A549 (cell line): ENCODE results near the gene KCNF1. TPM values are rescaled to one million over a fixed set of nuclear protein-coding genes. Genes with fewer than 3 reads are reported as not detected.

Experiments
- ATAC-seq, 2 experiments: fragments of 200-7000 bp in 1 of 2; fragments of >200 bp in 1 of 2; cut with Nextera tagmentation in 1 of 2; cut with Tn5 transposase in 1 of 2; 3 replicates each; pipeline versions ENCODE4 v1.8.0 to v1.9.1; 2018 to 2020; ENCODE audit warnings: mild to moderate bottlenecking in 1 of 2, moderate library complexity in 1 of 2
- CTCF ChIA-PET: fragments of 300-600 bp; sonication (Branson Sonifier 250); formaldehyde crosslinking; extraction: SDS; loops from one replicate; lab custom pipeline; 2021; ENCODE audit warnings: antibody characterized with exemption, inconsistent platforms; lab: Yijun Ruan, JAX
- POLR2A ChIA-PET: fragments of 350-600 bp; formaldehyde crosslinking; extraction: SDS; loops from one replicate; lab custom pipeline; 2021; ENCODE audit warnings: antibody characterized with exemption, inconsistent platforms; lab: Yijun Ruan, JAX
- DNase-seq, 2 experiments: peaks; one replicate each; pipeline versions ENCODE4 v3.0.0 to v3.0.0-alpha.2; 2011 to 2016; ENCODE audit warnings: low read depth in 1 of 2, low spot score in 1 of 2
- FAIRE-seq: peaks from 2 replicates; lab custom pipeline; 2011; peaks lifted over from hg19 to GRCh38; lab: Jason Lieb, UNC
- H3K27ac ChIP-seq, 2 experiments: fragments of >200 bp; sonication (Bioruptor Twin); formaldehyde crosslinking; 3 replicates each; pipeline ENCODE4 v1.5.1; 2016 to 2017
- H3K4me1 ChIP-seq: fragments of >200 bp; sonication (Bioruptor Twin); formaldehyde crosslinking; 3 replicates; pipeline ENCODE4 v1.6.1; 2016
- H3K4me2 ChIP-seq: fragments of >200 bp; sonication (Bioruptor Twin); formaldehyde crosslinking; 3 replicates; pipeline ENCODE4 v1.6.1; 2016
- H3K4me3 ChIP-seq: fragments of >200 bp; sonication (Bioruptor Twin); formaldehyde crosslinking; 3 replicates; pipeline ENCODE4 v1.5.1; 2016
- H3K9me3 ChIP-seq: fragments of >200 bp; sonication (Bioruptor Twin); formaldehyde crosslinking; 3 replicates; pipeline ENCODE4 v1.6.1; 2016
- BCL3 ChIP-seq: fragments of >200 bp; sonication (Bioruptor Twin); formaldehyde crosslinking; IDR thresholded peaks from 3 replicates; pipeline ENCODE4 v1.6.1; 2016
- CBX2 ChIP-seq: fragments of 200-600 bp; sonication (generic); IDR thresholded peaks from 2 replicates; pipeline ENCODE4 v1.6.1; 2016; ENCODE audit warnings: low read depth, mild to moderate bottlenecking, borderline replicate concordance
- CHD4 ChIP-seq: fragments of 200-600 bp; sonication (generic); IDR thresholded peaks from 2 replicates; pipeline ENCODE4 v1.6.1; 2016; ENCODE audit warnings: antibody characterized with exemption, mild to moderate bottlenecking, borderline replicate concordance
- EHF ChIP-seq: fragments of 250-450 bp; sonication (Bioruptor Pico); IDR thresholded peaks from 2 replicates; pipeline ENCODE4 v1.5.0; 2020; ENCODE audit warnings: mild to moderate bottlenecking
- EHMT2 ChIP-seq: fragments of 200-600 bp; sonication (generic); IDR thresholded peaks from 2 replicates; pipeline ENCODE4 v1.6.1; 2016; ENCODE audit warnings: antibody characterized with exemption, low read depth, mild to moderate bottlenecking, moderate library complexity
- ESRRA ChIP-seq: fragments of 150-350 bp; IDR thresholded peaks from 2 replicates; pipeline ENCODE4 v1.6.1; 2014; ENCODE audit warnings: mild to moderate bottlenecking, low read length, borderline replicate concordance
- HMGXB4 ChIP-seq: fragments of 250-450 bp; sonication (Bioruptor Pico); IDR thresholded peaks from 2 replicates; pipeline ENCODE4 v1.5.0; 2021; ENCODE audit warnings: mild to moderate bottlenecking, moderate library complexity, borderline replicate concordance
- HOXB13 ChIP-seq: fragments of 250-450 bp; sonication (Bioruptor Pico); IDR thresholded peaks from 2 replicates; pipeline ENCODE4 v1.5.0; 2020; ENCODE audit warnings: low read depth, mild to moderate bottlenecking, moderate library complexity
- JUNB ChIP-seq: fragments of >200 bp; sonication (Bioruptor Twin); formaldehyde crosslinking; IDR thresholded peaks from 2 replicates; pipeline ENCODE4 v1.6.1; 2016
- MAZ ChIP-seq: fragments of 150-350 bp; IDR thresholded peaks from 2 replicates; pipeline ENCODE4 v1.6.1; 2014; ENCODE audit warnings: antibody characterized with exemption, low read depth, low read length, borderline replicate concordance
- NPAS2 ChIP-seq: fragments of 250-450 bp; sonication (Bioruptor Pico); IDR thresholded peaks from 2 replicates; pipeline ENCODE4 v1.8.0; 2022; ENCODE audit warnings: mild to moderate bottlenecking, moderate library complexity, borderline replicate concordance
- NR3C1 ChIP-seq: fragments of >200 bp; sonication (Bioruptor Twin); formaldehyde crosslinking; IDR thresholded peaks from 3 replicates; pipeline ENCODE4 v1.6.1; 2017
- RARB ChIP-seq: fragments of 250-450 bp; sonication (Bioruptor Pico); IDR thresholded peaks from 2 replicates; pipeline ENCODE4 v1.8.0; 2021; ENCODE audit warnings: mild to moderate bottlenecking, moderate library complexity
- RFX5 ChIP-seq: fragments of 450-650 bp; IDR thresholded peaks from 2 replicates; pipeline ENCODE4 v1.7.1; 2014; ENCODE audit warnings: antibody characterized with exemption, mild to moderate bottlenecking, moderate library complexity
- RNF2 ChIP-seq: fragments of 200-600 bp; sonication (generic); IDR thresholded peaks from 2 replicates; pipeline ENCODE4 v1.6.1; 2016; ENCODE audit warnings: low read depth, mild to moderate bottlenecking, antibody characterized with exemption, moderate library complexity, borderline replicate concordance
- TP53 ChIP-seq: fragments of 250-450 bp; sonication (Bioruptor Pico); IDR thresholded peaks from 2 replicates; pipeline ENCODE4 v1.5.0; 2021; ENCODE audit warnings: mild to moderate bottlenecking, moderate library complexity
- ZC3H11A ChIP-seq: fragments of 450-650 bp; IDR thresholded peaks from 2 replicates; pipeline ENCODE4 v1.6.1; 2014; ENCODE audit warnings: antibody characterized with exemption, mild to moderate bottlenecking
- ZFP36 ChIP-seq: fragments of 450-650 bp; IDR thresholded peaks from 2 replicates; pipeline ENCODE4 v1.6.1; 2014; ENCODE audit warnings: borderline replicate concordance; ENCODE audit not compliant: partially characterized antibody
- WGBS: methylation state at CpG from one replicate; pipeline ENCODE4 v1.1.6; 2017; ENCODE audit errors: missing lambda C conversion rate; 5-methylcytosine and 5-hydroxymethylcytosine counted together
- polyA plus RNA-seq, 4 experiments: library from polyadenylated mRNA; depleted of rRNA in 3 of 4; stranded (reverse); fragments of >200 nt; fragmentation: RNase III in 1 of 4; extraction: RNeasy Plus Mini Kit Qiagen cat#74134 plus additional on column Dnase treatment in 1 of 4; gene quantifications; 2 replicates in 3 of 4; 3 replicates in 1 of 4; pipeline ENCODE4 v1.2.3, GENCODE V29; 2011 to 2017
- TF ChIP-seq, protein P1 (sequence below): IDR thresholded peaks from 2 replicates; pipeline ENCODE4 v1.6.1; 2012
- TF ChIP-seq, protein P2 (sequence below): IDR thresholded peaks from 2 replicates; pipeline ENCODE4 v1.6.1; 2012
- TF ChIP-seq, protein P3 (sequence below): fragments of >200 bp; sonication (Bioruptor Twin); formaldehyde crosslinking; IDR thresholded peaks from 3 replicates; pipeline ENCODE4 v1.5.1; 2016

KCNF1 gene
- polyA plus RNA-seq, 2 of the 4 experiments (the other 2 are of a cell fraction), result 3.7 to 4.4 TPM

DNA sequence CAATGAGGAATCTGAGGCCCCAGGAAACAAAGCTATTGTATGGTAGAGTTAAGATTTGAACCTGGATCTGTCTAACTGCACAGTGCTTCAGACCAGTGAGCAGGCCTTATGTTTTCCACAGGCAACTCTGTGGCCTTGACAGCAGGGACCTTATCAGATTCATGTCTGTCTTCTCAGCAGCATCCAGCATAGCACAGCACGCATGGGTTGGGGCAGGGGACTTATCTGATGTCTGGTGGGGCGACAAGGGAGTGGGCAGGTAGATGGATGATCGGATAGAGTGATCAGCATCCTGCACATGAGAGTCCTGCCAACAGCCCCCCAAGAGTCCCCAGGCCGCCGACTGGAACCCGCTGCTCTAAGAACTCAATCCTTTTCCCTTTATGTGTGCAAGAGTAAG lies 28.7 kb upstream of the KCNF1 start:
- ATAC-seq, result 0 out of 6 replicates have a peak, but pooled peaks of 1 of the 2 experiments have one; percentile 12
- WGBS, result 81% methylated on average over 6 of the region's 6 CpGs
- no peak for DNase-seq

DNA sequence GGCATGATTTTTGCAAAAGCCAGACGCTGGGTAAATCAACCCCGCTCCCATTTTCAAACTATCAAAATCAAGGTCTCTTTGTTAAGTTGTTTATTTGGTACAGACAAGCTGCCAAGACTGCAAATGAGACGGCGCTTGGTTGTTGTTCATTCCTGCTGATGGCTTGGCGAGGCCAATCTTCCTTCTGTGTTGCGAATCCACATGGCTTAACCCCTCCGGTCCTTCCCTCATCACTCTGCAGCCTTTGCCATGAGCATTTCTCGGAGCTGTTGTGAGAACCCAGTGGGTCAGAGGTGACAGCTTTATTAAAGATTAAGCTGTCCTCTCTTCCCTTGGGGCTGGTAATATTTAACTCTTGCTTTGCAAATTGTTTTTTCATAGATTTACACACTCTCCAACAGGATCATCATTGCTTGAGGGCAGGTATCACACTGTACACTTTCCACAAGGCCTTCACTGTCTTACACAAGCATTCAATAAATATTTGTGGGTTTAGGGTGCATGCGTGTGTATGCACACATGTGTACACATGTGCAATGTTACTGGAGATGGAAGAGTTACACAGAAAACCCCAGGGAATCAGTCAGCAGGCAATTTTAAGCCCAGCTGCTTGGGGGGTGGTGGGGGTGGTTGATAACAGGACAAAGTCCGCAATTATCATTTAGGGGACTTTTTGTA lies 27.8 kb upstream of the KCNF1 start:
- peaks cover 21% of the 10 kb centered on the region for H3K4me1 ChIP-seq
- no peaks in the 10 kb centered on the region for H3K9me3 ChIP-seq
- H3K27ac ChIP-seq, result peak overlapping the region in 1 of 2 experiments; percentile 6; a peak in 2 of 6 replicates
- DNase-seq, result no peak
- ChIA-PET POLR2A (no interaction called here), CTCF (interaction anchor here (0.5 to 4.0 kb wide), 7 partner anchors 26 to 240 kb away, joined by 3 to 18 read pairs (median 4); no protein-coding TSS in a partner anchor)
- TF ChIP-seq, protein P1, sequence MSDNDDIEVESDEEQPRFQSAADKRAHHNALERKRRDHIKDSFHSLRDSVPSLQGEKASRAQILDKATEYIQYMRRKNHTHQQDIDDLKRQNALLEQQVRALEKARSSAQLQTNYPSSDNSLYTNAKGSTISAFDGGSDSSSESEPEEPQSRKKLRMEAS, result 0 out of 2 replicates have a peak, but pooled peaks have one; percentile 10
- TF ChIP-seq JUNB (no peak), BCL3 (no peak)
- FAIRE-seq, result no peak
- peak in 1 of 2 experiments; percentile 44; a peak in 3 of 6 replicates for ATAC-seq
- H3K4me2 ChIP-seq, result peak overlapping the region; percentile 72
- no peak overlapping the region for H3K4me3 ChIP-seq
- 54% methylated on average over 10 of the region's 10 CpGs for WGBS

More for the DNA sequence above, 28.7 kb upstream of the KCNF1 start:
- CTCF ChIA-PET, result interaction anchor here (0.6 to 4.0 kb wide), 9 partner anchors 12 to 241 kb away, joined by 3 to 18 read pairs (median 4); no protein-coding TSS in a partner anchor
- Histone ChIP-seq H3K4me2 (0 out of 3 replicates have a peak overlapping the region, but pooled peaks have one; percentile 72), H3K4me3 (no peak overlapping the region), H3K9me3 (no peaks in the 10 kb centered on the region)
- no peak for TF ChIP-seq NPAS2 (CRISPR knock-in tag)
- no peak for TF ChIP-seq EHF (CRISPR knock-in tag)
- no peak for TF ChIP-seq RFX5
- no peak for TF ChIP-seq HOXB13 (CRISPR knock-in tag)
- TF ChIP-seq, protein P2, sequence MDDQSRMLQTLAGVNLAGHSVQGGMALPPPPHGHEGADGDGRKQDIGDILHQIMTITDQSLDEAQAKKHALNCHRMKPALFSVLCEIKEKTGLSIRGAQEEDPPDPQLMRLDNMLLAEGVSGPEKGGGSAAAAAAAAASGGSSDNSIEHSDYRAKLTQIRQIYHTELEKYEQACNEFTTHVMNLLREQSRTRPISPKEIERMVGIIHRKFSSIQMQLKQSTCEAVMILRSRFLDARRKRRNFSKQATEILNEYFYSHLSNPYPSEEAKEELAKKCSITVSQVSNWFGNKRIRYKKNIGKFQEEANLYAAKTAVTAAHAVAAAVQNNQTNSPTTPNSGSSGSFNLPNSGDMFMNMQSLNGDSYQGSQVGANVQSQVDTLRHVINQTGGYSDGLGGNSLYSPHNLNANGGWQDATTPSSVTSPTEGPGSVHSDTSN, result no peak
- no peak for TF ChIP-seq HMGXB4 (CRISPR knock-in tag)
- TF ChIP-seq, all 56 proteins: peak for 0
- Histone ChIP-seq H3K4me1 (peaks cover 21% of the 10 kb centered on the region), H3K27ac (peak overlapping the region in 1 of 2 experiments; percentile 6; a peak in 2 of 6 replicates)
- FAIRE-seq, result no peak
- POLR2A ChIA-PET, result no interaction called here

- no peak for FAIRE-seq
- ChIA-PET POLR2A (no interaction called here), CTCF (interaction anchor here (0.9 to 4.0 kb wide), 5 partner anchors 25 to 240 kb away, joined by 3 to 18 read pairs (median 7); no protein-coding TSS in a partner anchor)
- Histone ChIP-seq H3K4me3 (no peak overlapping the region), H3K4me1 (peaks cover 21% of the 10 kb centered on the region), H3K4me2 (peak overlapping the region; percentile 72), H3K27ac (peak overlapping the region in 1 of 2 experiments; percentile 6; a peak in 2 of 6 replicates), H3K9me3 (no peaks in the 10 kb centered on the region)
- TF ChIP-seq CHD4, result no peak
- no peak for TF ChIP-seq CBX2
- TF ChIP-seq EHMT2, result no peak
- TF ChIP-seq ESRRA, result no peak
- no peak for TF ChIP-seq NR3C1
- no peak for TF ChIP-seq MAZ
- no peak for TF ChIP-seq RARB (CRISPR knock-in tag)
- TF ChIP-seq, protein P3, sequence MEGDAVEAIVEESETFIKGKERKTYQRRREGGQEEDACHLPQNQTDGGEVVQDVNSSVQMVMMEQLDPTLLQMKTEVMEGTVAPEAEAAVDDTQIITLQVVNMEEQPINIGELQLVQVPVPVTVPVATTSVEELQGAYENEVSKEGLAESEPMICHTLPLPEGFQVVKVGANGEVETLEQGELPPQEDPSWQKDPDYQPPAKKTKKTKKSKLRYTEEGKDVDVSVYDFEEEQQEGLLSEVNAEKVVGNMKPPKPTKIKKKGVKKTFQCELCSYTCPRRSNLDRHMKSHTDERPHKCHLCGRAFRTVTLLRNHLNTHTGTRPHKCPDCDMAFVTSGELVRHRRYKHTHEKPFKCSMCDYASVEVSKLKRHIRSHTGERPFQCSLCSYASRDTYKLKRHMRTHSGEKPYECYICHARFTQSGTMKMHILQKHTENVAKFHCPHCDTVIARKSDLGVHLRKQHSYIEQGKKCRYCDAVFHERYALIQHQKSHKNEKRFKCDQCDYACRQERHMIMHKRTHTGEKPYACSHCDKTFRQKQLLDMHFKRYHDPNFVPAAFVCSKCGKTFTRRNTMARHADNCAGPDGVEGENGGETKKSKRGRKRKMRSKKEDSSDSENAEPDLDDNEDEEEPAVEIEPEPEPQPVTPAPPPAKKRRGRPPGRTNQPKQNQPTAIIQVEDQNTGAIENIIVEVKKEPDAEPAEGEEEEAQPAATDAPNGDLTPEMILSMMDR, result no peak
- no peak for TF ChIP-seq NPAS2 (CRISPR knock-in tag)
- no peak for TF ChIP-seq ZC3H11A
- TF ChIP-seq RNF2, result no peak
- TF ChIP-seq, protein P2, result no peak
- no peak for TF ChIP-seq TP53
- TF ChIP-seq, protein P1, result no peak
- no peak for TF ChIP-seq ZFP36
- 67% methylated on average over 5 of the region's 5 CpGs for WGBS
- no peak for DNase-seq
- no peak for ATAC-seq
Measured at GRCh38 chr2:10884574-10884975, 27.2 kb upstream of the KCNF1 start.
